Endothelial cell of umbilical vein (primary cell): ENCODE data around the gene NBPF26. TPM values are rescaled to one million over a fixed set of nuclear protein-coding genes. Genes with fewer than 3 reads are reported as not detected.
A peak's percentile ranks its signal among the peaks of the same experiment; 100 is the strongest.
"Not testable (repeated sequence)": the region's sequence is repeated elsewhere in the genome, so short reads cannot be mapped to it uniquely, and the experiment has no call there.

Experiments used
- BruUV-seq: library from RNA; stranded (reverse); fragments of 400-500 nt; replicated peaks from 2 replicates; lab custom pipeline; 2021; lab: Mats Ljungman, UMichigan
- CTCF ChIA-PET: fragments of 300-600, 350-600 bp; sonication (Branson Sonifier 250); formaldehyde crosslinking; loops from one replicate; lab custom pipeline; 2021; ENCODE audit warnings: antibody characterized with exemption, inconsistent platforms; lab: Charles Lee
- POLR2A ChIA-PET: fragments of 300-600, 350-600 bp; sonication (Branson Sonifier 250); formaldehyde crosslinking; loops from one replicate; lab custom pipeline; 2021; ENCODE audit warnings: antibody characterized with exemption, inconsistent platforms; lab: Charles Lee
- DNase-seq: peaks from one replicate; pipeline ENCODE4 v3.0.0-alpha.2; 2011; ENCODE audit warnings: low read depth, low spot score
- FAIRE-seq: peaks from 2 replicates; lab custom pipeline; 2011; peaks lifted over from hg19 to GRCh38; lab: Jason Lieb, UNC
- H2AFZ ChIP-seq: 2 replicates; pipeline ENCODE4 v1.6.0; 2012; ENCODE audit warnings: low read depth, low read length, control low read depth, inconsistent platforms
- H3K27ac ChIP-seq: 2 replicates; pipeline ENCODE4 v1.5.1; 2011; ENCODE audit warnings: low read depth, mild to moderate bottlenecking, control low read depth, low read length, moderate library complexity; ENCODE audit not compliant: insufficient read depth
- H3K27me3 ChIP-seq, 2 experiments: 2 replicates each; pipeline versions ENCODE4 v1.6.0 to v1.6.1; 2011; ENCODE audit warnings: low read length in 2 of 2, mixed read lengths in 1 of 2; ENCODE audit not compliant: control insufficient read depth in 2 of 2, insufficient read depth in 2 of 2
- H3K36me3 ChIP-seq, 2 experiments: 2 replicates in 1 of 2; 3 replicates in 1 of 2; pipeline ENCODE4 v1.5.1; 2011; ENCODE audit warnings: low read length in 2 of 2, mild to moderate bottlenecking in 1 of 2, moderate library complexity in 1 of 2; ENCODE audit not compliant: control insufficient read depth in 2 of 2, insufficient read depth in 2 of 2; ENCODE audit errors: extremely low read depth in 1 of 2
- H3K4me1 ChIP-seq: 3 replicates; pipeline ENCODE4 v1.5.1; 2011; ENCODE audit warnings: mild to moderate bottlenecking, low read length; ENCODE audit not compliant: control insufficient read depth, insufficient read depth; ENCODE audit errors: extremely low read depth
- H3K4me2 ChIP-seq: 2 replicates; pipeline ENCODE4 v1.6.1; 2011; ENCODE audit warnings: low read length, control low read depth, mixed read lengths; ENCODE audit not compliant: insufficient read depth
- H3K4me3 ChIP-seq, 3 experiments: fragments of 200-600 bp in 1 of 3; sonication (generic), shearing (Covaris generic) in 1 of 3; replicated peaks in 1 of 3; 2 replicates each; pipeline ENCODE4 v1.5.1; 2011 to 2016; ENCODE audit warnings: control low read depth in 3 of 3, low read length in 3 of 3, mild to moderate bottlenecking in 2 of 3, inconsistent platforms in 1 of 3, low read depth in 1 of 3, moderate library complexity in 1 of 3; ENCODE audit not compliant: insufficient read depth in 1 of 3
- H3K79me2 ChIP-seq: 2 replicates; pipeline ENCODE4 v1.6.0; 2012; ENCODE audit warnings: low read length, inconsistent platforms; ENCODE audit not compliant: control insufficient read depth, insufficient read depth
- H3K9ac ChIP-seq: replicated peaks from 2 replicates; pipeline ENCODE3; 2011; ENCODE audit warnings: low read length, control low read depth; ENCODE audit not compliant: insufficient read depth; ENCODE audit errors: extremely low read depth
- H3K9me1 ChIP-seq: replicated peaks from 3 replicates; pipeline ENCODE4 v1.6.0; 2011; ENCODE audit warnings: mild to moderate bottlenecking, low read length; ENCODE audit not compliant: control insufficient read depth, insufficient read depth; ENCODE audit errors: extremely low read depth
- H3K9me3 ChIP-seq: replicated peaks from 2 replicates; pipeline ENCODE4 v1.5.1; 2012; ENCODE audit warnings: low read length, inconsistent platforms; ENCODE audit not compliant: control insufficient read depth, insufficient read depth
- H4K20me1 ChIP-seq: replicated peaks from 2 replicates; pipeline ENCODE3; 2011; ENCODE audit warnings: mild to moderate bottlenecking, low read length; ENCODE audit not compliant: control insufficient read depth, insufficient read depth; ENCODE audit errors: extremely low read depth
- dilution Hi-C: fragments of 300-500 bp; cut with MboI; formaldehyde crosslinking; loops from one replicate; pipeline ENCODE4 v1.15.0; 2019; ENCODE audit warnings: low sequenced_read_pairs; ENCODE audit not compliant: extremely low pct_ligation_motif_present
- intact Hi-C: fragments of 100-400 bp; cut with micrococcal nuclease; formaldehyde crosslinking; loops from one replicate; pipeline ENCODE4 v1.10.0; 2022
- polyA plus RNA-seq, 4 experiments: library from polyadenylated mRNA; depleted of rRNA in 3 of 4; stranded (reverse) in 3 of 4; unstranded in 1 of 4; fragments of >200 nt; gene quantifications; 2 replicates each; pipeline versions ENCODE4 v1.2.1 to v1.2.3, GENCODE V29; 2011 to 2012; ENCODE audit warnings: missing spikeins in 1 of 4
- total RNA-seq: library from RNA; stranded (reverse); gene quantifications from 2 replicates; pipeline ENCODE4 v1.2.3, GENCODE V29; 2021

The NBPF26 gene
- total and polyA plus RNA-seq, 2 donors (not counting 3 experiments of a cell fraction or from before 2014, with no cell fraction given): 4.9 to 9.2 TPM

DNA sequence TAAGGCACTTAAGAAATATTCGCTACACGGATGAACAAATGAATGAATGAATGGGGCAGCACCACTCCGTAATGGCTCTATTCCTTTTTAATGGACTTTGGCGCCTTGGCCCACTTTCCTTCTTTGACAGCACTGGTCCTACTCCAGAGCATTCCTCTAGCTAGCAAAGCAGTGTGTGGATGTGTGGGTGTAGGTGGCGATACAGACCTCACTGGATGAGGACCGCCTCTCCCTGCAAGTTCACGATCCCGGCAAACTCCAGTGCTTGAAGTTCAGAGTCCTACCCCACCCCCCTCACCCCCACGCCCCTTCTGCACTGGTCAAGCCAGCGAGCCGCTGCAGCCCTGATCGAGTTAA, 409 bp upstream of the NBPF26 start:
- dilution Hi-C loops, H3K79me2 ChIP-seq, FAIRE-seq, BruUV-seq, H2AFZ ChIP-seq, H3K4me2 ChIP-seq, H3K36me3 ChIP-seq, H3K4me3 ChIP-seq, H3K9ac ChIP-seq, DNase-seq, H3K4me1 ChIP-seq, POLR2A ChIA-PET, H3K27me3 ChIP-seq, H3K9me1 ChIP-seq, H3K9me3 ChIP-seq, CTCF ChIA-PET, H3K27ac ChIP-seq, intact Hi-C loops, H4K20me1 ChIP-seq: not testable (repeated sequence)

GRCh38 chr1:120724507-120724906, 762 bp downstream of the NBPF26 start:
- H3K4me2 ChIP-seq, H3K79me2 ChIP-seq, intact Hi-C loops, H3K4me1 ChIP-seq, dilution Hi-C loops, H3K27me3 ChIP-seq, H4K20me1 ChIP-seq, BruUV-seq, H3K9me1 ChIP-seq, H2AFZ ChIP-seq, H3K36me3 ChIP-seq, CTCF ChIA-PET, H3K27ac ChIP-seq, FAIRE-seq, H3K9me3 ChIP-seq, DNase-seq, H3K9ac ChIP-seq, POLR2A ChIA-PET: not testable (repeated sequence)
- peak overlapping the region in 1 of 3 experiments; percentile 49 for H3K4me3 ChIP-seq

- POLR2A ChIA-PET, intact Hi-C loops, H3K27me3 ChIP-seq, BruUV-seq, H2AFZ ChIP-seq, H4K20me1 ChIP-seq, FAIRE-seq, CTCF ChIA-PET, H3K36me3 ChIP-seq, H3K4me1 ChIP-seq, H3K9ac ChIP-seq, H3K4me2 ChIP-seq, H3K4me3 ChIP-seq, H3K79me2 ChIP-seq, dilution Hi-C loops, H3K9me1 ChIP-seq, DNase-seq, H3K9me3 ChIP-seq, H3K27ac ChIP-seq: not testable (repeated sequence)
These were observed 5.1 kb downstream of the NBPF26 start for GRCh38 chr1:120728811-120729210.

DNA sequence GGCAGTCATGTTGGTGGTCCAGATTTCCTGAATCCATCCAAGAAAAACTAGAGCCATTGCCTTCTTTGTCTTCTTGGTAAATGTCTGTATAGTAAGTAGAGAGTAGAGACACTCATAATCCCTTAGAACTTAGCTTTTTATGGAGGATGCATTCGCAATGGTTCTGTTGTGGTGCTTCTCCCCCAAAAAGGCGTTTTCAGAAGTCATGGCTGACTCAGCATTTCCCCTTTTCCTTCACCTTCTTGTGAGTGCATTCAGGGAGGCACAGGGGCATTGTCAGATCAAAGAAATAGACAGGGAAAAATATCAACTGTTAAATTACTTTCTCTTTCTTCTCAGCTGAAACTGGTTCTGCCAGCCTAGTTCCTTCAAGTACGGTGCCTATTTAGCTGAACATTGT, 45.3 kb downstream of the NBPF26 start:
- H2AFZ ChIP-seq, H3K4me1 ChIP-seq, H4K20me1 ChIP-seq, dilution Hi-C loops, FAIRE-seq, CTCF ChIA-PET, H3K9me1 ChIP-seq, H3K79me2 ChIP-seq, H3K4me2 ChIP-seq, intact Hi-C loops, H3K36me3 ChIP-seq, H3K9me3 ChIP-seq, DNase-seq, H3K27ac ChIP-seq, BruUV-seq, H3K9ac ChIP-seq, H3K4me3 ChIP-seq, POLR2A ChIA-PET, H3K27me3 ChIP-seq: not testable (repeated sequence)
